NCI-H226 (cell line): ENCODE data around the gene MCL1.
A peak's percentile ranks its signal among the peaks of the same experiment; 100 is the strongest.
"Not testable (repeated sequence)": the region's sequence is repeated elsewhere in the genome, so short reads cannot be mapped to it uniquely, and the experiment has no call there.

ENCODE experiments used
- DNase-seq: peaks from one replicate; pipeline ENCODE4 v3.0.0-alpha.2; 2015

The MCL1 gene

GRCh38 chr1:150601540-150601939, 22.1 kb upstream of the MCL1 start:
- DNase-seq = no peak

GRCh38 chr1:150598346-150598745, 18.9 kb upstream of the MCL1 start:
- DNase-seq = not testable (repeated sequence)

GRCh38 chr1:150596976-150597375, 17.6 kb upstream of the MCL1 start:
- DNase-seq = no peak

- peak; percentile 66 for DNase-seq
Observed at GRCh38 chr1:150596095-150596892, 16.9 kb upstream of the MCL1 start.

- no peak for DNase-seq
Observed at GRCh38 chr1:150582371-150582770, 3.0 kb upstream of the MCL1 start.

- not testable (repeated sequence) for DNase-seq
Observed at GRCh38 chr1:150581962-150582361, 2.6 kb upstream of the MCL1 start.

GRCh38 chr1:150581437-150581836, 2.0 kb upstream of the MCL1 start:
- not testable (repeated sequence) for DNase-seq

- not testable (repeated sequence) for DNase-seq
Observed at GRCh38 chr1:150580966-150581365, 1.6 kb upstream of the MCL1 start.

- no peak for DNase-seq
Observed at GRCh38 chr1:150579945-150580642, 684 bp upstream of the MCL1 start.

- peak; percentile 92 for DNase-seq
Observed at GRCh38 chr1:150578272-150579109, 919 bp downstream of the MCL1 start.

- DNase-seq = no peak
Observed at GRCh38 chr1:150577557-150578271, 1.7 kb downstream of the MCL1 start.

GRCh38 chr1:150576794-150577556, 2.4 kb downstream of the MCL1 start:
- DNase-seq = no peak

GRCh38 chr1:150576367-150576711, 3.1 kb downstream of the MCL1 start:
- no peak for DNase-seq

- no peak for DNase-seq
Observed at GRCh38 chr1:150575518-150576366, 3.7 kb downstream of the MCL1 start.

- DNase-seq = no peak
Observed at GRCh38 chr1:150575072-150575489, 4.3 kb downstream of the MCL1 start.

- no peak for DNase-seq
Observed at GRCh38 chr1:150574260-150575071, 4.9 kb downstream of the MCL1 start.

- not testable (repeated sequence) for DNase-seq
Observed at GRCh38 chr1:150573648-150574071, 5.8 kb downstream of the MCL1 start.

- DNase-seq = no peak
Observed at GRCh38 chr1:150572918-150573647, 6.3 kb downstream of the MCL1 start.

- no peak for DNase-seq
Observed at GRCh38 chr1:150568594-150568966, 10.8 kb downstream of the MCL1 start.
